ENCODE results near the gene DOK6. TPM values are rescaled to one million over a fixed set of nuclear protein-coding genes. Genes with fewer than 3 reads are reported as not detected.

DOK6 gene
- total and polyA plus RNA-seq, 2 of the 13 experiments (the other 11 are each of a cell fraction or from before 2014, with no cell fraction given), result 17.0 to 17.2 TPM

- TF ChIP-seq ZNF841 (CRISPR knock-in tag; IDR thresholded peaks at IDR 0.05; ENCODE audit: borderline replicate concordance), result no peak
- no peak for TF ChIP-seq ZNF672 (CRISPR knock-in tag; IDR thresholded peaks at IDR 0.05)
These were observed 352.2 kb downstream of the DOK6 start (continued) for GRCh38 chr18:69752737-69753380.

DNA sequence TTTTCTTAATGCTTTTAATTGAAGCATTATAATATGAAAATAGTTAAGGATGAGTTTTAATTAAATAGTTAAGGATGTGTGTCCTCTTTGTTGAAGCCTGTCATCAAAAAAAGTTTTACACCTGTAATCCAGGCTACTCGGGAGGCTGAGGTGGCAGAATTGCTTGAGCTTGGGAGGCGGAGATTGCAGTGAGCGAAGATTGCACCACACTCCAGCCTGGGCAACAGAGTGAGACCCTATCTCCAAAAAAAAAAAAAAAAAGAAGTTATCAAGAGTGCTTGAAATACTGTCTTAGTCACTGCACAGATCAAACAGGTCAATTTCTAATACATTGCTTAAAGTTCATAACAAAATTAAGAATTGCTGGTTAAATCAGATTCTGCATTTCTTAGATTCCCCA, 353.4 kb downstream of the DOK6 start:
- in situ Hi-C loops (cut with HindIII; ENCODE audit: extremely low pct_ligation_motif_present, low pct_unique_long_range_greater_than_20kb), result loop anchor here (5.0 to 25.0 kb wide), 2 partner anchors 33 to 392 kb away; no protein-coding TSS in a partner anchor
- POLR2A ChIA-PET, result no interaction called here
- FAIRE-seq, result no peak

GRCh38 chr18:69755041-69755440, 354.4 kb downstream of the DOK6 start:
- ATAC-seq (no peak), DNase-seq (ENCODE audit: low spot score) (no peak), FAIRE-seq (no peak)
- POLR2A ChIA-PET, result no interaction called here
- in situ Hi-C loops (cut with HindIII; ENCODE audit: extremely low pct_ligation_motif_present, low pct_unique_long_range_greater_than_20kb) (loop anchor here (25.0 kb wide), 1 partner anchor 393 kb away; no protein-coding TSS in a partner anchor), intact Hi-C loops (cut with micrococcal nuclease; ENCODE audit: unreplicated experiment) (loop anchor here (10.0 kb wide), 1 partner anchor 70 kb away; no protein-coding TSS in a partner anchor)
- no peaks in the 10 kb centered on the region; a peak in 1 of 5 replicates for H3K36me3 ChIP-seq (replicated peaks in 1 of 2; ENCODE audit: control insufficient read depth in 1 of 2, insufficient read depth in 2 of 2, low read length in 2 of 2)
- CTCF ChIA-PET (ENCODE audit: low intra/inter-chr PET ratio, low total read pairs), result no interaction called here
- no peaks in the 10 kb centered on the region for H4K20me1 ChIP-seq (ENCODE audit: insufficient read depth, low read length)
- H3K4me1 ChIP-seq (ENCODE audit: insufficient read depth, low read length), result peaks cover 71% of the 10 kb centered on the region
- no peaks in the 10 kb centered on the region for H3K79me2 ChIP-seq (ENCODE audit: insufficient read depth, low read length)
- no peaks in the 10 kb centered on the region for H3K27me3 ChIP-seq (ENCODE audit: control insufficient read depth in 1 of 2, insufficient read depth in 2 of 2, low read length in 2 of 2)
- no TSS peak for BruUV-seq (replicated peaks)
- H3K27ac ChIP-seq (ENCODE audit: extremely low read length, insufficient read depth, low read length), result peak overlapping the region; percentile 92
- WGBS (ENCODE audit: low lambda C conversion rate), result 92% methylated on average over 2 of the region's 2 CpGs
- no peak overlapping the region for H3K4me3 ChIP-seq (replicated peaks in 1 of 3; ENCODE audit: insufficient read depth in 1 of 3, low read depth in 2 of 3, low read length in 3 of 3)
- H3K9ac ChIP-seq (ENCODE audit: insufficient read depth, low read depth, low read length), result no peak overlapping the region
- peaks cover 16% of the 10 kb centered on the region; the same call in 1 of the 2 replicates for H3K9me3 ChIP-seq (ENCODE audit: low read length)
- H2AFZ ChIP-seq (ENCODE audit: low read length), result no peak overlapping the region
- no peak overlapping the region for H3K4me2 ChIP-seq (ENCODE audit: low read depth, low read length)
- TF ChIP-seq THRA (CRISPR knock-in tag; IDR thresholded peaks at IDR 0.05; ENCODE audit: borderline replicate concordance), result no peak
- TF ChIP-seq HDAC1 (CRISPR knock-in tag; IDR thresholded peaks at IDR 0.05), result no peak
- TF ChIP-seq ELF4 (CRISPR knock-in tag; IDR thresholded peaks at IDR 0.05; ENCODE audit: borderline replicate concordance), result no peak
- TF ChIP-seq MED1 (CRISPR knock-in tag; IDR thresholded peaks at IDR 0.05), result no peak
- TF ChIP-seq ARID4A (CRISPR knock-in tag; IDR thresholded peaks at IDR 0.05; ENCODE audit: borderline replicate concordance), result no peak
- no peak for TF ChIP-seq SIX1 (CRISPR knock-in tag; IDR thresholded peaks at IDR 0.05; ENCODE audit: borderline replicate concordance)
- no peak for TF ChIP-seq RFX5 (IDR thresholded peaks at IDR 0.05; ENCODE audit: low read depth, low read length)

More for the DNA sequence above, 353.4 kb downstream of the DOK6 start:
- H3K9ac ChIP-seq (ENCODE audit: insufficient read depth, low read depth, low read length), result no peak overlapping the region
- intact Hi-C loops (cut with micrococcal nuclease; ENCODE audit: unreplicated experiment), result loop anchor here (10.0 kb wide), 1 partner anchor 71 kb away; no protein-coding TSS in a partner anchor
- ATAC-seq, result no peak
- peak overlapping the region; percentile 11; the same call in 1 of the 2 replicates for H3K4me2 ChIP-seq (ENCODE audit: low read depth, low read length)
- peaks cover 16% of the 10 kb centered on the region; the same call in 1 of the 2 replicates for H3K9me3 ChIP-seq (ENCODE audit: low read length)
- TF ChIP-seq NAIF1 (CRISPR knock-in tag; IDR thresholded peaks at IDR 0.05; ENCODE audit: borderline replicate concordance), result no peak
- peak; percentile 94 for TF ChIP-seq ZNF121 (CRISPR knock-in tag; IDR thresholded peaks at IDR 0.05)
- no peak for TF ChIP-seq ZNF660 (CRISPR knock-in tag; IDR thresholded peaks at IDR 0.05; ENCODE audit: borderline replicate concordance, low read depth)
- H3K4me3 ChIP-seq (replicated peaks in 1 of 3; ENCODE audit: insufficient read depth in 1 of 3, low read depth in 2 of 3, low read length in 3 of 3), result peak overlapping the region in 1 of 3 experiments; percentile 25; a peak in 1 of 6 replicates
- peak overlapping the region; percentile 92 for H3K27ac ChIP-seq (ENCODE audit: extremely low read length, insufficient read depth, low read length)
- no peaks in the 10 kb centered on the region; a peak in 1 of 5 replicates for H3K36me3 ChIP-seq (replicated peaks in 1 of 2; ENCODE audit: control insufficient read depth in 1 of 2, insufficient read depth in 2 of 2, low read length in 2 of 2)
- no peak for DNase-seq (ENCODE audit: low spot score)
- no peaks in the 10 kb centered on the region for H3K79me2 ChIP-seq (ENCODE audit: insufficient read depth, low read length)
- no peaks in the 10 kb centered on the region for H4K20me1 ChIP-seq (ENCODE audit: insufficient read depth, low read length)
- BruUV-seq (replicated peaks), result no TSS peak
- 92% methylated on average over 3 of the region's 3 CpGs for WGBS (ENCODE audit: low lambda C conversion rate)
- no peak overlapping the region for H2AFZ ChIP-seq (ENCODE audit: low read length)
- peaks cover 71% of the 10 kb centered on the region for H3K4me1 ChIP-seq (ENCODE audit: insufficient read depth, low read length)
- CTCF ChIA-PET (ENCODE audit: low intra/inter-chr PET ratio, low total read pairs), result no interaction called here
- H3K27me3 ChIP-seq (ENCODE audit: control insufficient read depth in 1 of 2, insufficient read depth in 2 of 2, low read length in 2 of 2), result no peaks in the 10 kb centered on the region
